Right lobe of liver (tissue), 6 donors: Measurements from ENCODE around the gene SUMO1. TPM values are rescaled to one million over a fixed set of nuclear protein-coding genes. Genes with fewer than 3 reads are reported as not detected.

ENCODE experiments used
- ATAC-seq, 4 donors: fragments of 200-7000 bp; cut with Tn5 transposase; one replicate each; pipeline ENCODE4 v1.9.1; 2020; ENCODE audit warnings: mild to moderate bottlenecking in 4 of 4, moderate library complexity in 4 of 4
- DNase-seq, 3 donors: peaks; one replicate each; pipeline ENCODE4 v3.0.0-alpha.2; 2020
- H3K27ac ChIP-seq, 3 donors: fragments of 200-600 bp; one replicate each; pipeline ENCODE4 v1.8.0; 2022
- H3K27me3 ChIP-seq, 2 donors: fragments of 200-600 bp; one replicate each; pipeline ENCODE4 v1.8.0; 2022
- H3K36me3 ChIP-seq, 4 donors: fragments of 200-600 bp; sonication (generic) in 1 of 4; one replicate each; pipeline versions ENCODE4 v1.5.1 to v1.8.0; 2017 to 2022; ENCODE audit warnings: control low read depth in 1 of 4
- H3K4me1 ChIP-seq, 4 donors: fragments of 200-600 bp; sonication (generic) in 1 of 4; one replicate each; pipeline versions ENCODE4 v1.5.1 to v1.8.0; 2017 to 2022; ENCODE audit warnings: control low read depth in 1 of 4
- H3K4me3 ChIP-seq, 3 donors: fragments of 200-600 bp; one replicate each; pipeline ENCODE4 v1.8.0; 2022
- H3K9me3 ChIP-seq, 4 donors: fragments of 200-600 bp; sonication (generic) in 1 of 4; one replicate each; pipeline versions ENCODE4 v1.5.1 to v1.8.0; 2017 to 2022; ENCODE audit warnings: control low read depth in 1 of 4
- CTCF ChIP-seq, 4 donors: fragments of 200-600 bp in 3 of 4; fragments of 450-650 bp in 1 of 4; IDR thresholded peaks; one replicate each; pipeline versions ENCODE4 v1.5.1 to v1.8.0; 2016 to 2022; ENCODE audit warnings: antibody characterized with exemption in 4 of 4, mild to moderate bottlenecking in 2 of 4
- POLR2A ChIP-seq: fragments of 450-650 bp; IDR thresholded peaks from one replicate; pipeline ENCODE4 v1.6.1; 2017; ENCODE audit warnings: antibody characterized with exemption, mild to moderate bottlenecking
- WGBS: methylation state at CpG from one replicate; pipeline ENCODE4 v1.1.6; 2018; ENCODE audit warnings: low coverage, low lambda C conversion rate; ENCODE audit not compliant: insufficient coverage; ENCODE audit errors: missing lambda C conversion rate; 5-methylcytosine and 5-hydroxymethylcytosine counted together
- intact Hi-C, 2 donors: fragments of 100-400 bp; cut with DNase I; formaldehyde crosslinking; loops; one replicate each; pipeline versions ENCODE4 v1.11.2 to v1.14.1; 2022
- total RNA-seq, 6 experiments: library from RNA; depleted of rRNA in 2 of 6; stranded (reverse); fragments of >200 nt in 2 of 6; fragmentation: NEBNext Ultra II Directional in 3 of 6; extraction: Animal tissue kit (Norgen Biotek cat#: 25700) in 3 of 6; gene quantifications; one replicate each; pipeline versions ENCODE4 v1.1.0 to v1.2.4, GENCODE V29; 2016 to 2023
- donor health status: DM: no; HTN: yes; CAD: no.
- donor health status: DM: no; HTN: no; CAD: no.
- donor health status: DM: no; HTN: no; CAD: no.
- donor health status: DM: no; HTN: yes; CAD: no.
- donor health status: DM: no; HTN: yes; CAD: no.

The SUMO1 gene
- total RNA-seq, 6 experiments from 2014 or later = 43.3 to 70.8 (median 55.0) TPM

- intact Hi-C loops = no loop called here
- WGBS = 59% methylated on average over 2 of the region's 3 CpGs
- H3K4me1 ChIP-seq = peaks cover 0 to 44% (median 2%) of the 10 kb centered on the region in 4 donors
- no peaks in the 10 kb centered on the region for H3K27me3 ChIP-seq
- H3K36me3 ChIP-seq = no peaks in the 10 kb centered on the region
- no peak overlapping the region for H3K4me3 ChIP-seq
- no peak for ATAC-seq
- no peak for TF ChIP-seq CTCF (IDR thresholded peaks at IDR 0.05)
- no peak for TF ChIP-seq POLR2A
- H3K27ac ChIP-seq = no peak overlapping the region
- no peaks in the 10 kb centered on the region for H3K9me3 ChIP-seq
- no peak for DNase-seq
Measured at GRCh38 chr2:202270487-202270886, 32.1 kb upstream of the SUMO1 start.

GRCh38 chr2:202269585-202269984 is 31.2 kb upstream of the SUMO1 start:
- TF ChIP-seq CTCF (IDR thresholded peaks at IDR 0.05) (no peak), POLR2A (no peak)
- ATAC-seq (no peak), DNase-seq (no peak)
- H3K36me3 ChIP-seq = no peaks in the 10 kb centered on the region
- no peak overlapping the region for H3K27ac ChIP-seq
- intact Hi-C loops = no loop called here
- H3K4me1 ChIP-seq = peaks cover 0 to 35% (median 0%) of the 10 kb centered on the region in 4 donors
- WGBS = 50% methylated on average over 9 of the region's 9 CpGs
- H3K9me3 ChIP-seq = no peaks in the 10 kb centered on the region
- no peaks in the 10 kb centered on the region for H3K27me3 ChIP-seq
- no peak overlapping the region for H3K4me3 ChIP-seq

- peak overlapping the region; percentile 72 to 83 (median 78) for H3K4me3 ChIP-seq
- DNase-seq (no peak), ATAC-seq (no peak)
- no peak for TF ChIP-seq POLR2A
- no peak for TF ChIP-seq CTCF (IDR thresholded peaks at IDR 0.05)
- H3K4me1 ChIP-seq = peaks cover 0 to 30% (median 0%) of the 10 kb centered on the region in 4 donors
- intact Hi-C loops = no loop called here
- H3K27ac ChIP-seq = peak overlapping the region in 1 of 3 donors; percentile 100
- no peaks in the 10 kb centered on the region for H3K36me3 ChIP-seq
- H3K27me3 ChIP-seq = no peaks in the 10 kb centered on the region
- WGBS = 2% methylated on average over 9 of the region's 9 CpGs
- no peaks in the 10 kb centered on the region for H3K9me3 ChIP-seq
Measured at GRCh38 chr2:202267495-202267894, 29.1 kb upstream of the SUMO1 start.

- intact Hi-C loops = no loop called here
- H3K4me3 ChIP-seq = peak within 1 kb of the TSS; percentile 72 to 83 (median 78)
- no peaks in the 10 kb centered on the region for H3K9me3 ChIP-seq
- TF ChIP-seq POLR2A = peak; percentile 94
- no peak for TF ChIP-seq CTCF (IDR thresholded peaks at IDR 0.05)
- ATAC-seq (peak; percentile 96 to 98 (median 96)), DNase-seq (peak; percentile 90 to 95 (median 92))
- WGBS = 0% methylated on average over 37 of the region's 54 CpGs
- peak within 1 kb of the TSS; percentile 95 to 100 (median 99) for H3K27ac ChIP-seq
- H3K36me3 ChIP-seq = no peaks in the 10 kb centered on the region
- no peaks in the 10 kb centered on the region for H3K27me3 ChIP-seq
- peaks cover 0 to 30% (median 0%) of the 10 kb centered on the region in 4 donors for H3K4me1 ChIP-seq
Measured at GRCh38 chr2:202265467-202266277, 27.3 kb upstream of the SUMO1 start, which contains the start of gene NOP58. Gene NOP58 (plus strand): TSS chr2:202265763. CDS start chr2:202265942, 179 bp downstream.
